Endothelial cell of umbilical vein (primary cell): Measurements from ENCODE around the gene CCND3. TPM values are rescaled to one million over a fixed set of nuclear protein-coding genes. Genes with fewer than 3 reads are reported as not detected.

Experiments
- BruUV-seq: library from RNA; stranded (reverse); fragments of 400-500 nt; replicated peaks from 2 replicates; lab custom pipeline; 2021; lab: Mats Ljungman, UMichigan
- CTCF ChIA-PET: fragments of 300-600, 350-600 bp; sonication (Branson Sonifier 250); formaldehyde crosslinking; loops from one replicate; lab custom pipeline; 2021; ENCODE audit warnings: antibody characterized with exemption, inconsistent platforms; lab: Charles Lee
- POLR2A ChIA-PET: fragments of 300-600, 350-600 bp; sonication (Branson Sonifier 250); formaldehyde crosslinking; loops from one replicate; lab custom pipeline; 2021; ENCODE audit warnings: antibody characterized with exemption, inconsistent platforms; lab: Charles Lee
- DNase-seq: peaks from one replicate; pipeline ENCODE4 v3.0.0-alpha.2; 2011; ENCODE audit warnings: low read depth, low spot score
- FAIRE-seq: peaks from 2 replicates; lab custom pipeline; 2011; peaks lifted over from hg19 to GRCh38; lab: Jason Lieb, UNC
- H2AFZ ChIP-seq: 2 replicates; pipeline ENCODE4 v1.6.0; 2012; ENCODE audit warnings: low read depth, low read length, control low read depth, inconsistent platforms
- H3K27ac ChIP-seq: 2 replicates; pipeline ENCODE4 v1.5.1; 2011; ENCODE audit warnings: low read depth, mild to moderate bottlenecking, control low read depth, low read length, moderate library complexity; ENCODE audit not compliant: insufficient read depth
- H3K27me3 ChIP-seq, 2 experiments: 2 replicates each; pipeline versions ENCODE4 v1.6.0 to v1.6.1; 2011; ENCODE audit warnings: low read length in 2 of 2, mixed read lengths in 1 of 2; ENCODE audit not compliant: control insufficient read depth in 2 of 2, insufficient read depth in 2 of 2
- H3K36me3 ChIP-seq, 2 experiments: 2 replicates in 1 of 2; 3 replicates in 1 of 2; pipeline ENCODE4 v1.5.1; 2011; ENCODE audit warnings: low read length in 2 of 2, mild to moderate bottlenecking in 1 of 2, moderate library complexity in 1 of 2; ENCODE audit not compliant: control insufficient read depth in 2 of 2, insufficient read depth in 2 of 2; ENCODE audit errors: extremely low read depth in 1 of 2
- H3K4me1 ChIP-seq: 3 replicates; pipeline ENCODE4 v1.5.1; 2011; ENCODE audit warnings: mild to moderate bottlenecking, low read length; ENCODE audit not compliant: control insufficient read depth, insufficient read depth; ENCODE audit errors: extremely low read depth
- H3K4me2 ChIP-seq: 2 replicates; pipeline ENCODE4 v1.6.1; 2011; ENCODE audit warnings: low read length, control low read depth, mixed read lengths; ENCODE audit not compliant: insufficient read depth
- H3K4me3 ChIP-seq, 3 experiments: fragments of 200-600 bp in 1 of 3; sonication (generic), shearing (Covaris generic) in 1 of 3; replicated peaks in 1 of 3; 2 replicates each; pipeline ENCODE4 v1.5.1; 2011 to 2016; ENCODE audit warnings: control low read depth in 3 of 3, low read length in 3 of 3, mild to moderate bottlenecking in 2 of 3, inconsistent platforms in 1 of 3, low read depth in 1 of 3, moderate library complexity in 1 of 3; ENCODE audit not compliant: insufficient read depth in 1 of 3
- H3K79me2 ChIP-seq: 2 replicates; pipeline ENCODE4 v1.6.0; 2012; ENCODE audit warnings: low read length, inconsistent platforms; ENCODE audit not compliant: control insufficient read depth, insufficient read depth
- H3K9ac ChIP-seq: replicated peaks from 2 replicates; pipeline ENCODE3; 2011; ENCODE audit warnings: low read length, control low read depth; ENCODE audit not compliant: insufficient read depth; ENCODE audit errors: extremely low read depth
- H3K9me1 ChIP-seq: replicated peaks from 3 replicates; pipeline ENCODE4 v1.6.0; 2011; ENCODE audit warnings: mild to moderate bottlenecking, low read length; ENCODE audit not compliant: control insufficient read depth, insufficient read depth; ENCODE audit errors: extremely low read depth
- H3K9me3 ChIP-seq: replicated peaks from 2 replicates; pipeline ENCODE4 v1.5.1; 2012; ENCODE audit warnings: low read length, inconsistent platforms; ENCODE audit not compliant: control insufficient read depth, insufficient read depth
- H4K20me1 ChIP-seq: replicated peaks from 2 replicates; pipeline ENCODE3; 2011; ENCODE audit warnings: mild to moderate bottlenecking, low read length; ENCODE audit not compliant: control insufficient read depth, insufficient read depth; ENCODE audit errors: extremely low read depth
- EZH2 ChIP-seq: IDR thresholded peaks from 2 replicates; pipeline ENCODE4 v1.6.1; 2012; ENCODE audit warnings: borderline replicate concordance, low read depth, mild to moderate bottlenecking, moderate library complexity, low read length, inconsistent platforms; ENCODE audit not compliant: severe bottlenecking
- FOS ChIP-seq: IDR thresholded peaks from 2 replicates; pipeline ENCODE4 v1.6.1; 2011; ENCODE audit warnings: mild to moderate bottlenecking, low read length, moderate library complexity, borderline replicate concordance; ENCODE audit not compliant: insufficient read depth
- GATA2 ChIP-seq: IDR thresholded peaks from 2 replicates; pipeline ENCODE4 v1.7.0; 2011; ENCODE audit warnings: low read depth, mild to moderate bottlenecking, moderate library complexity, mixed read lengths, low read length; ENCODE audit not compliant: insufficient read length, insufficient read depth
- JUN ChIP-seq: IDR thresholded peaks from 2 replicates; pipeline ENCODE4 v1.6.1; 2011; ENCODE audit warnings: borderline replicate concordance, low read depth; ENCODE audit not compliant: insufficient read length, insufficient read depth
- MYC ChIP-seq: IDR thresholded peaks from one replicate; pipeline ENCODE4 v1.6.1; 2011; ENCODE audit warnings: mild to moderate bottlenecking, low read depth, low read length
- POLR2A ChIP-seq: IDR thresholded peaks from 2 replicates; pipeline ENCODE4 v1.6.1; 2012; ENCODE audit warnings: low read depth, mild to moderate bottlenecking, control low read depth, low read length
- POLR2AphosphoS5 ChIP-seq: IDR thresholded peaks from 2 replicates; pipeline ENCODE4 v1.6.1; 2012; ENCODE audit warnings: low read depth, mild to moderate bottlenecking, control low read depth, low read length, moderate library complexity; ENCODE audit not compliant: insufficient read depth
- dilution Hi-C: fragments of 300-500 bp; cut with MboI; formaldehyde crosslinking; loops from one replicate; pipeline ENCODE4 v1.15.0; 2019; ENCODE audit warnings: low sequenced_read_pairs; ENCODE audit not compliant: extremely low pct_ligation_motif_present
- intact Hi-C: fragments of 100-400 bp; cut with micrococcal nuclease; formaldehyde crosslinking; loops from one replicate; pipeline ENCODE4 v1.10.0; 2022
- polyA plus RNA-seq, 4 experiments: library from polyadenylated mRNA; depleted of rRNA in 3 of 4; stranded (reverse) in 3 of 4; unstranded in 1 of 4; fragments of >200 nt; gene quantifications; 2 replicates each; pipeline versions ENCODE4 v1.2.1 to v1.2.3, GENCODE V29; 2011 to 2012; ENCODE audit warnings: missing spikeins in 1 of 4
- total RNA-seq: library from RNA; stranded (reverse); gene quantifications from 2 replicates; pipeline ENCODE4 v1.2.3, GENCODE V29; 2021
- TF ChIP-seq, protein P1 (sequence below): IDR thresholded peaks from 2 replicates; pipeline ENCODE4 v1.6.1; 2011; ENCODE audit not compliant: insufficient read depth, insufficient read length
- TF ChIP-seq, protein P2 (sequence below), 2 donors: IDR thresholded peaks; 1 replicate in 1 of 2; 2 replicates in 1 of 2; pipeline ENCODE4 v1.5.1; 2011; ENCODE audit warnings: low read length in 2 of 2, mild to moderate bottlenecking in 2 of 2, moderate library complexity in 2 of 2, control low read depth in 1 of 2, inconsistent platforms in 1 of 2, low read depth in 1 of 2; ENCODE audit not compliant: insufficient read depth in 1 of 2; ENCODE audit errors: extremely low read depth in 1 of 2

The CCND3 gene
- total and polyA plus RNA-seq, 2 donors (not counting 3 experiments of a cell fraction or from before 2014, with no cell fraction given): 87.5 to 98.7 TPM

DNA sequence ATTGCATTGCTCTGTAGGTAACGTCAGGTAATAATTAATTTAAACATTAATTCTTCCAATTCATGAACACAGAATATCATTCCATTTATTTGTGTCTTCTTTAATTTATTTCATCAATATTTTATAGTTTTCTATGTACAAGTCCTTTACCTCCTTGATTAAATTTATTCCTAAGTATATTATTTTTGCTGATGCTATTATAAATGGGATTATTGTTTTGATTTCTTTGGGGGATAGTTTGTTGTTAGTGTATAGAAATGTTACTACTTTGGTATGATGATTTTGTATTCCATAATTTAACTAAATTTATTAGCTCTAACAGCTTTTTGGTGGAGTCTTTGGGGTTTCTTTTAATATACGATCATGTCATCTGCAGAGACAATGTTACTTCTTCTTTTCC is 44.7 kb upstream of the CCND3 start:
- POLR2A ChIA-PET: no interaction called here

More for the DNA sequence above, 44.7 kb upstream of the CCND3 start:
- FAIRE-seq (no peak), DNase-seq (no peak)
- H3K27ac ChIP-seq: no peak overlapping the region
- no peak overlapping the region for H2AFZ ChIP-seq
- dilution Hi-C loops (no loop called here), intact Hi-C loops (no loop called here)
- H3K4me2 ChIP-seq: no peak overlapping the region
- H3K36me3 ChIP-seq: no peaks in the 10 kb centered on the region
- H3K9me1 ChIP-seq: no peaks in the 10 kb centered on the region
- no TSS peak for BruUV-seq
- no peak overlapping the region for H3K9ac ChIP-seq
- CTCF ChIA-PET: no interaction called here
- TF ChIP-seq JUN (no peak), POLR2AphosphoS5 (no peak), FOS (no peak), EZH2 (no peak), GATA2 (no peak), POLR2A (no peak), MYC (no peak)
- TF ChIP-seq, protein P1, sequence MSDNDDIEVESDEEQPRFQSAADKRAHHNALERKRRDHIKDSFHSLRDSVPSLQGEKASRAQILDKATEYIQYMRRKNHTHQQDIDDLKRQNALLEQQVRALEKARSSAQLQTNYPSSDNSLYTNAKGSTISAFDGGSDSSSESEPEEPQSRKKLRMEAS: no peak
- TF ChIP-seq, protein P2, sequence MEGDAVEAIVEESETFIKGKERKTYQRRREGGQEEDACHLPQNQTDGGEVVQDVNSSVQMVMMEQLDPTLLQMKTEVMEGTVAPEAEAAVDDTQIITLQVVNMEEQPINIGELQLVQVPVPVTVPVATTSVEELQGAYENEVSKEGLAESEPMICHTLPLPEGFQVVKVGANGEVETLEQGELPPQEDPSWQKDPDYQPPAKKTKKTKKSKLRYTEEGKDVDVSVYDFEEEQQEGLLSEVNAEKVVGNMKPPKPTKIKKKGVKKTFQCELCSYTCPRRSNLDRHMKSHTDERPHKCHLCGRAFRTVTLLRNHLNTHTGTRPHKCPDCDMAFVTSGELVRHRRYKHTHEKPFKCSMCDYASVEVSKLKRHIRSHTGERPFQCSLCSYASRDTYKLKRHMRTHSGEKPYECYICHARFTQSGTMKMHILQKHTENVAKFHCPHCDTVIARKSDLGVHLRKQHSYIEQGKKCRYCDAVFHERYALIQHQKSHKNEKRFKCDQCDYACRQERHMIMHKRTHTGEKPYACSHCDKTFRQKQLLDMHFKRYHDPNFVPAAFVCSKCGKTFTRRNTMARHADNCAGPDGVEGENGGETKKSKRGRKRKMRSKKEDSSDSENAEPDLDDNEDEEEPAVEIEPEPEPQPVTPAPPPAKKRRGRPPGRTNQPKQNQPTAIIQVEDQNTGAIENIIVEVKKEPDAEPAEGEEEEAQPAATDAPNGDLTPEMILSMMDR (IDR thresholded peaks at IDR 0.05; ENCODE audit: extremely low read depth in 1 of 2, insufficient read depth in 1 of 2, low read depth in 1 of 2, low read length in 2 of 2): no peak
- H4K20me1 ChIP-seq: no peaks in the 10 kb centered on the region
- H3K9me3 ChIP-seq: no peaks in the 10 kb centered on the region
- H3K4me3 ChIP-seq: no peak overlapping the region
- no peaks in the 10 kb centered on the region for H3K79me2 ChIP-seq
- no peaks in the 10 kb centered on the region for H3K4me1 ChIP-seq
- no peaks in the 10 kb centered on the region for H3K27me3 ChIP-seq
